GM12878 (cell line): Measurements from ENCODE around the gene CDCP1. TPM values are rescaled to one million over a fixed set of nuclear protein-coding genes. Genes with fewer than 3 reads are reported as not detected.

Experiments used
- ATAC-seq: fragments of 200-7000 bp; cut with Tn5 transposase; 3 replicates; pipeline ENCODE4 v1.9.1; 2020; ENCODE audit warnings: mild to moderate bottlenecking, moderate library complexity
- BruUV-seq: library from RNA; stranded (reverse); fragments of 400-500 nt; replicated peaks from 2 replicates; lab custom pipeline; 2021; lab: Mats Ljungman, UMichigan
- CTCF ChIA-PET: fragments of 300-600 bp; sonication (Branson Sonifier 250); formaldehyde crosslinking; extraction: SDS; loops from one replicate; lab custom pipeline; 2021; ENCODE audit warnings: inconsistent platforms; lab: Yijun Ruan, JAX
- POLR2A ChIA-PET: fragments of 350-600 bp; formaldehyde crosslinking; extraction: SDS; loops from one replicate; lab custom pipeline; 2021; ENCODE audit warnings: inconsistent platforms; lab: Charles Lee
- RAD21 ChIA-PET: fragments of 300-600 bp; sonication (Branson Sonifier 250); formaldehyde crosslinking; loops from one replicate; lab custom pipeline; 2023; ENCODE audit warnings: antibody characterized with exemption; ENCODE audit not compliant: unreplicated experiment; lab: Charles Lee
- SMC1A ChIA-PET: fragments of 300-600 bp; sonication (Branson Sonifier 250); formaldehyde crosslinking; loops from one replicate; lab custom pipeline; 2023; ENCODE audit not compliant: unreplicated experiment, uncharacterized antibody; lab: Charles Lee
- DNase-seq: peaks from one replicate; pipeline ENCODE4 v3.0.0-alpha.2; 2011; ENCODE audit warnings: low read depth, low spot score
- FAIRE-seq: peaks from 3 replicates; lab custom pipeline; 2011; peaks lifted over from hg19 to GRCh38; lab: Jason Lieb, UNC
- H2AFZ ChIP-seq: 2 replicates; pipeline ENCODE4 v1.6.0; 2011; ENCODE audit warnings: low read depth, low read length, control low read depth; ENCODE audit not compliant: control insufficient read depth
- H3K27ac ChIP-seq: 2 replicates; pipeline ENCODE4 v1.5.1; 2011; ENCODE audit warnings: control low read depth; ENCODE audit not compliant: control insufficient read depth, insufficient read depth
- H3K27me3 ChIP-seq, 2 experiments: replicated peaks in 1 of 2; 2 replicates each; pipeline versions ENCODE4 v1.6.0 to v1.6.1; 2011; ENCODE audit warnings: low read length in 1 of 2; ENCODE audit not compliant: control insufficient read depth in 2 of 2, insufficient read depth in 2 of 2
- H3K36me3 ChIP-seq, 2 experiments: 2 replicates each; pipeline ENCODE4 v1.5.1; 2011; ENCODE audit warnings: low read length in 1 of 2; ENCODE audit not compliant: control insufficient read depth in 2 of 2, insufficient read depth in 2 of 2
- H3K4me1 ChIP-seq: 2 replicates; pipeline ENCODE4 v1.6.1; 2011; ENCODE audit warnings: mild to moderate bottlenecking, low read length, moderate library complexity, mixed read lengths; ENCODE audit not compliant: control insufficient read depth, insufficient read depth
- H3K4me2 ChIP-seq: 2 replicates; pipeline ENCODE4 v1.6.0; 2011; ENCODE audit warnings: control low read depth; ENCODE audit not compliant: control insufficient read depth, insufficient read depth
- H3K4me3 ChIP-seq: fragments of 200-600 bp; sonication (generic); 2 replicates; pipeline ENCODE4 v1.5.1; 2016
- H3K79me2 ChIP-seq: 2 replicates; pipeline ENCODE4 v1.6.0; 2011; ENCODE audit warnings: low read length; ENCODE audit not compliant: control insufficient read depth, insufficient read depth
- H3K9ac ChIP-seq: 2 replicates; pipeline ENCODE4 v1.8.0; 2011; ENCODE audit warnings: low read length, control low read depth, mixed read lengths; ENCODE audit not compliant: control insufficient read depth, insufficient read depth
- H3K9me3 ChIP-seq: replicated peaks from 3 replicates; pipeline ENCODE4 v1.5.1; 2011; ENCODE audit warnings: mild to moderate bottlenecking, low read length; ENCODE audit not compliant: control insufficient read depth, insufficient read depth
- H4K20me1 ChIP-seq: 2 replicates; pipeline ENCODE4 v1.6.0; 2011; ENCODE audit not compliant: control insufficient read depth, insufficient read depth
- CREM ChIP-seq: IDR thresholded peaks from 2 replicates; pipeline ENCODE4 v1.6.1; 2014; ENCODE audit warnings: antibody characterized with exemption, low read depth
- E4F1 ChIP-seq: fragments of 450-650 bp; IDR thresholded peaks from 2 replicates; pipeline ENCODE4 v1.6.1; 2018; ENCODE audit warnings: borderline replicate concordance, mild to moderate bottlenecking; ENCODE audit not compliant: partially characterized antibody
- EZH2 ChIP-seq: IDR thresholded peaks from 2 replicates; pipeline ENCODE4 v1.6.1; 2012; ENCODE audit warnings: low read depth, mild to moderate bottlenecking, control low read depth, inconsistent platforms, low read length, borderline replicate concordance; ENCODE audit not compliant: control insufficient read depth
- NR2C1 ChIP-seq: fragments of 450-650 bp; IDR thresholded peaks from 2 replicates; pipeline ENCODE4 v1.6.1; 2017; ENCODE audit warnings: antibody characterized with exemption, mild to moderate bottlenecking, moderate library complexity
- RAD51 ChIP-seq: fragments of 450-650 bp; IDR thresholded peaks from 2 replicates; pipeline ENCODE4 v1.6.1; 2016; ENCODE audit warnings: moderate library complexity, mild to moderate bottlenecking, inconsistent platforms
- RBBP5 ChIP-seq: fragments of 200-600 bp; sonication (generic); conservative IDR thresholded peaks from 2 replicates; pipeline ENCODE4 v1.6.1; 2016
- RCOR1 ChIP-seq: conservative IDR thresholded peaks from 2 replicates; pipeline ENCODE4 v1.6.1; 2012; ENCODE audit warnings: low read depth, low read length, improper control_type of control experiment
- RELA ChIP-seq: fragments of 450-650 bp; IDR thresholded peaks from 2 replicates; pipeline ENCODE4 v1.8.0; 2014; ENCODE audit warnings: borderline replicate concordance; ENCODE audit not compliant: partially characterized antibody
- SREBF1 ChIP-seq: IDR thresholded peaks from 2 replicates; pipeline ENCODE4 v1.6.1; 2012; ENCODE audit warnings: mild to moderate bottlenecking, low read length
- STAT3 ChIP-seq: IDR thresholded peaks from 2 replicates; pipeline ENCODE4 v1.6.1; 2011; ENCODE audit warnings: low read depth, low read length, improper control_type of control experiment
- ZNF274 ChIP-seq: IDR thresholded peaks from one replicate; pipeline ENCODE4 v1.8.0; 2011; ENCODE audit not compliant: insufficient read length, insufficient read depth
- WGBS: methylation state at CpG from one replicate; pipeline ENCODE4 v1.1.6; 2016; ENCODE audit warnings: low lambda C conversion rate; ENCODE audit not compliant: insufficient replicate concordance, insufficient coverage; ENCODE audit errors: missing lambda C conversion rate; 5-methylcytosine and 5-hydroxymethylcytosine counted together
- in situ Hi-C: fragments of 300-500 bp; cut with MboI; formaldehyde crosslinking; loops from 9 replicates; pipeline ENCODE4 v1.14.3; 2018; ENCODE audit warnings: mixed read lengths
- intact Hi-C: fragments of 100-400 bp; cut with micrococcal nuclease; formaldehyde crosslinking; loops from one replicate; pipeline ENCODE4 v1.14.2; 2022; ENCODE audit not compliant: unreplicated experiment
- polyA plus RNA-seq, 11 experiments: library from polyadenylated mRNA; depleted of rRNA in 4 of 11; unstranded in 6 of 11; stranded (reverse) in 5 of 11; fragments of >200 nt; fragmentation: Nextera tagmentation in 4 of 11; fragmentation: Illumina TruSeq in 1 of 11; extraction: Ambion mirVana in 4 of 11; extraction: Trizol in 1 of 11; gene quantifications; 1 replicate in 1 of 11; 2 replicates in 10 of 11; pipeline versions ENCODE4 v1.2.1 to v1.2.3, GENCODE V29; 2011 to 2016; ENCODE audit warnings: inconsistent platforms in 2 of 11, missing spikeins in 2 of 11, low read depth in 1 of 11
- total RNA-seq, 4 experiments: library from RNA; depleted of rRNA in 3 of 4; stranded (reverse); fragments of >200 nt in 3 of 4; fragmentation: Illumina TruSeq in 1 of 4; extraction: Trizol in 1 of 4; gene quantifications; 2 replicates each; pipeline versions ENCODE4 v1.2.1 to v1.2.3, GENCODE V29; 2013 to 2021

CDCP1 gene
- total and polyA plus RNA-seq, 10 of the 15 experiments (the other 5 are each of a cell fraction or from before 2014, with no cell fraction given): 0.35 to 2.2 (median 0.86) TPM

GRCh38 chr3:45043728-45044299, 102.4 kb downstream of the CDCP1 start:
- no peak for FAIRE-seq
- no TSS peak for BruUV-seq
- CTCF ChIA-PET: interaction anchor here (0.7 to 16.5 kb wide), 9 partner anchors 9 to 613 kb away, joined by 3 to 416 read pairs (median 15); partner anchors contain the start of gene TMEM158
- H3K27ac ChIP-seq: no peak overlapping the region
- no peaks in the 10 kb centered on the region for H3K36me3 ChIP-seq
- H3K9ac ChIP-seq: no peak overlapping the region
- RAD21 ChIA-PET: interaction anchor here (1.5 to 6.1 kb wide), 4 partner anchors 11 to 210 kb away, joined by 3 to 166 read pairs (median 56); no protein-coding TSS in a partner anchor
- TF ChIP-seq CREM: no peak
- TF ChIP-seq ZNF274: no peak
- no peak for TF ChIP-seq RELA
- TF ChIP-seq RCOR1: no peak
- no peak for TF ChIP-seq EZH2
- TF ChIP-seq STAT3: no peak
- no peak for TF ChIP-seq SREBF1
- TF ChIP-seq RAD51: no peak
- no peak for TF ChIP-seq E4F1
- no peak for TF ChIP-seq NR2C1
- no peak for TF ChIP-seq RBBP5
- peaks cover 12% of the 10 kb centered on the region for H3K4me1 ChIP-seq
- in situ Hi-C loops: no loop called here
- DNase-seq: no peak
- no peaks in the 10 kb centered on the region for H3K27me3 ChIP-seq
- ATAC-seq: no peak
- H2AFZ ChIP-seq: no peak overlapping the region
- 67% methylated on average over 2 of the region's 2 CpGs for WGBS
- intact Hi-C loops: loop anchor here (5.0 kb wide), 1 partner anchor 293 kb away; no protein-coding TSS in a partner anchor
- no peaks in the 10 kb centered on the region for H4K20me1 ChIP-seq
- no peaks in the 10 kb centered on the region for H3K79me2 ChIP-seq
- SMC1A ChIA-PET: interaction anchor here (0.9 to 7.9 kb wide), 8 partner anchors 7 to 164 kb away, joined by 3 to 241 read pairs (median 4); no protein-coding TSS in a partner anchor
- no peak overlapping the region for H3K4me2 ChIP-seq
- H3K4me3 ChIP-seq: no peak overlapping the region
- POLR2A ChIA-PET: no interaction called here
- H3K9me3 ChIP-seq: no peaks in the 10 kb centered on the region
